Hepatocyte (in vitro differentiated cells): ENCODE results near the gene RBM17.

ENCODE experiments used
- CTCF ChIP-seq: fragments of 200-600 bp; sonication (generic); IDR thresholded peaks from 2 replicates; pipeline ENCODE4 v1.5.1; 2016; ENCODE audit warnings: antibody characterized with exemption, mild to moderate bottlenecking; ENCODE audit not compliant: poor library complexity
- EZH2 ChIP-seq: fragments of 200-600 bp; sonication (generic); IDR thresholded peaks from 2 replicates; pipeline ENCODE4 v1.6.1; 2016; ENCODE audit warnings: antibody characterized with exemption, mild to moderate bottlenecking, borderline replicate concordance
- EZH2phosphoT487 ChIP-seq: fragments of 200-600 bp; sonication (generic); IDR thresholded peaks from one replicate; pipeline ENCODE4 v1.6.1; 2018; ENCODE audit warnings: antibody characterized with exemption, mild to moderate bottlenecking, low read depth, moderate library complexity; ENCODE audit not compliant: unreplicated experiment, severe bottlenecking

GRCh38 chr10:6165221-6165725 lies 76.4 kb downstream of the RBM17 start:
- TF ChIP-seq EZH2 = no peak
- no peak for TF ChIP-seq CTCF
- TF ChIP-seq EZH2phosphoT487 = no peak
